ENCODE data around the gene NT5DC1.

GRCh38 chr6:116190550-116190949 is 89.9 kb downstream of the NT5DC1 start:
- TF ChIP-seq, protein P1, sequence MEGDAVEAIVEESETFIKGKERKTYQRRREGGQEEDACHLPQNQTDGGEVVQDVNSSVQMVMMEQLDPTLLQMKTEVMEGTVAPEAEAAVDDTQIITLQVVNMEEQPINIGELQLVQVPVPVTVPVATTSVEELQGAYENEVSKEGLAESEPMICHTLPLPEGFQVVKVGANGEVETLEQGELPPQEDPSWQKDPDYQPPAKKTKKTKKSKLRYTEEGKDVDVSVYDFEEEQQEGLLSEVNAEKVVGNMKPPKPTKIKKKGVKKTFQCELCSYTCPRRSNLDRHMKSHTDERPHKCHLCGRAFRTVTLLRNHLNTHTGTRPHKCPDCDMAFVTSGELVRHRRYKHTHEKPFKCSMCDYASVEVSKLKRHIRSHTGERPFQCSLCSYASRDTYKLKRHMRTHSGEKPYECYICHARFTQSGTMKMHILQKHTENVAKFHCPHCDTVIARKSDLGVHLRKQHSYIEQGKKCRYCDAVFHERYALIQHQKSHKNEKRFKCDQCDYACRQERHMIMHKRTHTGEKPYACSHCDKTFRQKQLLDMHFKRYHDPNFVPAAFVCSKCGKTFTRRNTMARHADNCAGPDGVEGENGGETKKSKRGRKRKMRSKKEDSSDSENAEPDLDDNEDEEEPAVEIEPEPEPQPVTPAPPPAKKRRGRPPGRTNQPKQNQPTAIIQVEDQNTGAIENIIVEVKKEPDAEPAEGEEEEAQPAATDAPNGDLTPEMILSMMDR (IDR thresholded peaks at IDR 0.05) = no peak
- TF ChIP-seq POLR2A (IDR thresholded peaks at IDR 0.05) = no peak

All from Peyer's patch (tissue), 4 donors.